ENCODE measurements around the gene POLD1. TPM values are rescaled to one million over a fixed set of nuclear protein-coding genes. Genes with fewer than 3 reads are reported as not detected.
"Not testable (repeated sequence)": the region's sequence is repeated elsewhere in the genome, so short reads cannot be mapped to it uniquely, and the experiment has no call there.

The POLD1 gene
- total and polyA plus RNA-seq, 4 donors, result 5.4 to 27.7 (median 20.1) TPM

DNA sequence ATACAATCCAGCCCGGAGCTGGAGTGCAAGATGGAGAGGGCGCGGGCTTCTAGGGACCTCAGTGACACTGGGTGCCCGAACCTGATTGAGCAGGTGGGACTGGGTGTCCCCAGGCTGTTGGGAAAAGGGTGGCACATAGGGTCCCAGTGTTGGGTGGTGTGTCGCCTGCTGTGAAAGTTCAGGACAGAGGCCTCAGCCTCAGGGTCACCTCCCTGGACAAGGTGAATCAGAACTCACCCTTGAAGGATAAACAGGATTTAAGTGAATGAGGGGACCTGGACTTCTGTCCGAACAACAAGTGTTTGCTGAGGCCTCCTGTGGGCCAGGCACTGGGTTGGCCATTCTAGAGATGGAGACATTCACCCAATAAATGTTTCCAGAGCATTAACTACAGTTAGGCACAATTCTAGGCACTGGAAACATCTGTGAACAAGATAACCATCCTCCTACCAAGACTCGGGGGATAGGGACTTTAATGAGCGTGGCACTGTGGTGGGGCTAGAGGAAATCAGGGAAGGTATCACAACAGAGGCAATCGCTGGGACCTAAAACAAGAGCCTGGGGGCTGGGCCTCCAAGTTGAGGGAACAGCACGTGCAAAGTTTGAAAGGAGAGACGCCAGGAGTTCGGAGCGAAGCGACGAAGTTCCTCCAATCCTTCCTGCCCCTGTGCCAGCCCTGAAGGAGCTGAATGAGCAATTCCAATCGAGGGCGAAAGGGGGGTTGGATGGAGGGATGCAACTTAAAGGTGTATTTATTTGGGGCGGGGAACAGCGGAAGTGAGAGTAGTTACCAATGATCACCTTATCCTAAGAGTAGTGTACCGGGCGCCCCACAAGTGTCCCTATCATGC is 921 bp upstream of the POLD1 start:
- H3K9me3 ChIP-seq (ENCODE audit: control insufficient read depth, low read length), result no peaks in the 10 kb centered on the region
- H3K27me3 ChIP-seq (ENCODE audit: control insufficient read depth in 1 of 2, insufficient read depth in 2 of 2, low read length in 1 of 2), result no peaks in the 10 kb centered on the region
- ATAC-seq (ENCODE audit: low FRiP score), result no peak
- H3K4me1 ChIP-seq (ENCODE audit: control insufficient read depth in 1 of 2, insufficient read depth in 2 of 2, low read length in 2 of 2), result no peaks in the 10 kb centered on the region
- WGBS, 2 donors, result 36 to 38% methylated on average over 21 of the region's 21 CpGs
- H3K36me3 ChIP-seq (ENCODE audit: control insufficient read depth in 1 of 2, insufficient read depth in 2 of 2, low read length in 1 of 2), result peaks cover 0 to 12% of the 10 kb centered on the region in 2 donors
- DNase-seq, result no peak
- no peak overlapping the region for H3K4me3 ChIP-seq (ENCODE audit: low read length in 2 of 2)
- peak overlapping the region in 1 of 2 donors; percentile 49 for H3K27ac ChIP-seq (ENCODE audit: low read depth in 1 of 2, low read length in 2 of 2)
- intact Hi-C loops (cut with DNase I), result no loop called here

DNA sequence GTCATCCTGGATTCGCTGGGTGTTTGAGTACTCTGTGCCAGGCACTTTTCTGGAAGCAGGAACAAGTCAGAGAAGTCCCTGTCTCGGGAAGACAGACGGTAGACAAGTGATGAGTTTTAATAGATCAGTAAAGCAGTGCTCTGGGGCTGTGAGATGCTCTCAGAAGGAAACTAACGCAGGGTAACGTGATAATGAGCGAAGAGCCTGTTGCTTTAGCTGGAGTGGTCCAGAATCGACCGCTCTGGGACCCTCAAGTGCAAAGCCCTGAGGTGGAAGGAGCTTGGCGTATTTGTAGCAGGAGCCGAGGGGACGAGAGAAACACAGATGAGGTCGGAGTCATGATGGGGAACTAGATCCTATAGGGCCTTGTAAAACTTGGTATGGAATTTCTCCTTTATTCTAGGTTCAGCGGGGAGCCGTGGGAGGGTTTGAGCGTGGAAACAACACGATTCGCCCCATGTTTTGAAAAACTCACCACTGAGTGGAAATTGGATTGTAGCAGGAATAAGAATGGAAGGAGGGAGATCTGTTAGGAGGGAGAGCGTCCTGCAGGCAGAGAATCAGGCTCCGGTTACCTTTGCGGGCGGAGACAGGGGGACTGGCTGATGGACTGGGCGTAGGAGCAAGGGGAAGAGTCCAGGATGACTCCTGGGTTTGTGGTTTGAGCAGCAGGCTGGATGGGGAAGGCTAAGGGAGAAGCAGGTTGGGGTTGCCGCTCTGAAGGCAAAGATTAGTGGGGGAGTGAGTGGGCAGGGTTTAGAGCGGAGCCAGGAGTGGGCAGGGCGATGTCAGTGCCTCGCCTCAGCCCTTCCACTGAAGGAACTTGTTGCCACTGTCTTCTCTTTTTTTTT is 763 bp downstream of the POLD1 start:
- Histone ChIP-seq H3K4me1 (ENCODE audit: control insufficient read depth in 1 of 2, insufficient read depth in 2 of 2, low read length in 2 of 2) (no peaks in the 10 kb centered on the region), H3K9me3 (ENCODE audit: control insufficient read depth, low read length) (no peaks in the 10 kb centered on the region), H3K4me3 (ENCODE audit: low read length in 2 of 2) (peak overlapping the region; percentile 20 to 39), H3K36me3 (ENCODE audit: control insufficient read depth in 1 of 2, insufficient read depth in 2 of 2, low read length in 1 of 2) (no peaks in the 10 kb centered on the region), H3K27me3 (ENCODE audit: control insufficient read depth in 1 of 2, insufficient read depth in 2 of 2, low read length in 1 of 2) (no peaks in the 10 kb centered on the region), H3K27ac (ENCODE audit: low read depth in 1 of 2, low read length in 2 of 2) (peak overlapping the region in 1 of 2 donors; percentile 64)
- DNase-seq, result no peak
- 10 to 12% methylated on average over 26 of the region's 26 CpGs for WGBS, 2 donors
- intact Hi-C loops (cut with DNase I), result no loop called here
- no peak for ATAC-seq (ENCODE audit: low FRiP score)

DNA sequence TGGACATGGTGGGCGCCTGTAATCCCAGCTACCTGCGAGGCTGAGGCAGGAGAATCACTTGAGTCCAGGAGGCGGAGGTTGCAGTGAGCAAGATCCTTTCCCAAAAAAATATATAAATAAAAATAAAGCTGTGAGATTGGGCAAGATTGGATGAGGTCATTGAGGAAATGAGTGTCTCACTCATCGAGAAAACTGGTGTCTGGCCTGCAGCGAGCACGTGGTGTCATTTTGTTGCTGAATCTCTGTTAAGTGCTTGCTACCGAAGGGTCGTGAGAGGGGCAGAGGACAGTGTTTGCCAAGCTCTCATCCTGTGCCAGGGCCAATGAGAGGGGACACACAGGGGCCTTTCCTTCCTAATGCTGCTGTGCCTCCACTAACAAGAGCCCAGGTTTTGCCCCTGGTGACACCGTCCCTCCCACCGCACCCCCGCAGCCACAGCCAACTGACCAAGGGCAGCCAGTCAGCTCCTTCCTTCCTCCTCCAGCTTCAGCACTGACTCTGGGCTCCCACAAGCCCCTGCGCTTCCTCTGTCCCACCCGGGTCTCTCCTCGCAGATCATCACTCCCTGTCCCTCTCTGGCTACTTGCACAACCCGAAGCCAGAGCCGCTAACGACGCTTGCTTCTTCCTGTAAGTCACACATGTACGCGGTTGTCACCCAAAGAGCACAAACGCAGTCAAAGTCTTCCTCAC is 3.2 kb downstream of the POLD1 start:
- no peaks in the 10 kb centered on the region for H3K36me3 ChIP-seq (ENCODE audit: control insufficient read depth in 1 of 2, insufficient read depth in 2 of 2, low read length in 1 of 2)
- DNase-seq, result peak in 1 of 2 donors; percentile 82
- H3K4me3 ChIP-seq (ENCODE audit: low read length in 2 of 2), result no peak overlapping the region
- WGBS, 2 donors, result 91% methylated on average over 21 of the region's 21 CpGs
- H3K9me3 ChIP-seq (ENCODE audit: control insufficient read depth, low read length), result no peaks in the 10 kb centered on the region
- H3K27ac ChIP-seq (ENCODE audit: low read depth in 1 of 2, low read length in 2 of 2), result no peak overlapping the region
- no peaks in the 10 kb centered on the region for H3K4me1 ChIP-seq (ENCODE audit: control insufficient read depth in 1 of 2, insufficient read depth in 2 of 2, low read length in 2 of 2)
- no peak for ATAC-seq (ENCODE audit: low FRiP score)
- intact Hi-C loops (cut with DNase I), result no loop called here
- no peaks in the 10 kb centered on the region for H3K27me3 ChIP-seq (ENCODE audit: control insufficient read depth in 1 of 2, insufficient read depth in 2 of 2, low read length in 1 of 2)

DNA sequence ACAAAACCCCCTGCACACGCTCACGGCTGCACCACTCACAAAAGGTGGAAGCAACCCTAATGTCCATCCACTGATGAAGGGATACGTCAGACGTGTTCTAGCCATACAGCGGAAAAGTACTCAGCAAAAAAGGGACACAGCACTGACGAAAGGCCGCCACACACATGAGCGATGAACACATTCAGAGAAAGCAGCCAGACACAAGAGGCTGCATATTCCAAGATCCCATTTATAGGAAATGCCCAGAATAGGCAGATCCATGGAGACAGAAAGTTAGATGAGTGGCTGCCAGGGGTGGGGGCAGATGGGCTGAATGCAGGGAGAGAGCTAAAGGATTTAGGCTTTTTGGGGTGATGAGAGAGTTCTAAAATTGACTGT is 3.7 kb downstream of the POLD1 start:
- Histone ChIP-seq H3K36me3 (ENCODE audit: control insufficient read depth in 1 of 2, insufficient read depth in 2 of 2, low read length in 1 of 2) (no peaks in the 10 kb centered on the region), H3K9me3 (ENCODE audit: control insufficient read depth, low read length) (no peaks in the 10 kb centered on the region), H3K27ac (ENCODE audit: low read depth in 1 of 2, low read length in 2 of 2) (no peak overlapping the region), H3K4me1 (ENCODE audit: control insufficient read depth in 1 of 2, insufficient read depth in 2 of 2, low read length in 2 of 2) (no peaks in the 10 kb centered on the region), H3K27me3 (ENCODE audit: control insufficient read depth in 1 of 2, insufficient read depth in 2 of 2, low read length in 1 of 2) (no peaks in the 10 kb centered on the region), H3K4me3 (ENCODE audit: low read length in 2 of 2) (no peak overlapping the region)
- no peak for DNase-seq
- intact Hi-C loops (cut with DNase I), result no loop called here
- ATAC-seq (ENCODE audit: low FRiP score), result no peak
- 94 to 95% methylated on average over 8 of the region's 8 CpGs for WGBS, 2 donors

DNA sequence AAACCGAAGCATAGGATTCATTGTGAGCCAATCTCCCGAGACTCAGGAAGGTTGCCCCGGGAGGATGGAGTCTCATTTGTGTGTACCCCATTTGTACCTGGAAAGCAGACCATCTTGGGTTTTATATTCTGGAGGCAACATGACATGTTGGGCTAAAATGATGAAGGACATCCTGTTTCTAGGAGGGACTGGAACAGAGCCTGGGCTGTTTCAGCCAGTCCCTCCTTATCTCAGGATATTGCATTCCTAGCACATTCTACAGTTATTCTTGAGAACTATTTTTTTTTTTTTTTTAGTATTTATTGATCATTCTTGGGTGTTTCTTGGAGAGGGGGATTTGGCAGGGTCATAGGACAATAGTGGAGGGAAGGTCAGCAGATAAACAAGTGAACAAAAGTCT is 6.1 kb downstream of the POLD1 start:
- ATAC-seq (ENCODE audit: low FRiP score); H3K4me3 ChIP-seq (ENCODE audit: low read length in 2 of 2); H3K36me3 ChIP-seq (ENCODE audit: control insufficient read depth in 1 of 2, insufficient read depth in 2 of 2, low read length in 1 of 2); intact Hi-C loops (cut with DNase I); H3K27me3 ChIP-seq (ENCODE audit: control insufficient read depth in 1 of 2, insufficient read depth in 2 of 2, low read length in 1 of 2); H3K27ac ChIP-seq (ENCODE audit: low read depth in 1 of 2, low read length in 2 of 2); DNase-seq; H3K4me1 ChIP-seq (ENCODE audit: control insufficient read depth in 1 of 2, insufficient read depth in 2 of 2, low read length in 2 of 2); H3K9me3 ChIP-seq (ENCODE audit: control insufficient read depth, low read length): not testable (repeated sequence)
- 79 to 86% methylated on average over 3 of the region's 3 CpGs for WGBS, 2 donors

DNA sequence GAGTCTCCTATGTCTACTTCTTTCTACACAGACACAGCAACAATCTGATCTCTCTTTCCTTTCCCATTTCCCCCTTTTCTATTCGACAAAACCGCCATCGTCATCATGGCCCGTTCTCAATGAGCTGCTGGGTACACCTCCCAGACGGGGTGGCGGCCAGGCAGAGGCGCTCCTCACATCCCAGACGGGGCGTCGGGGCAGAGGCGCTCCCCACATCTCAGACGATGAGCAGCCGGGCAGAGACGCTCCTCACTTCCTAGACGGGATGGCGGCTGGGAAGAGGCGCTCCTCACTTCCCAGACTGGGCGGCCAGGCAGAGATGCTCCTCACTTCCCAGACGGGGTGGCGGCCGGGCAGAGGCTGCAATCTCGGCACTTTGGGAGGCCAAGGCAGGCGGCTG is 6.8 kb downstream of the POLD1 start:
- ATAC-seq (ENCODE audit: low FRiP score); H3K27ac ChIP-seq (ENCODE audit: low read depth in 1 of 2, low read length in 2 of 2); H3K27me3 ChIP-seq (ENCODE audit: control insufficient read depth in 1 of 2, insufficient read depth in 2 of 2, low read length in 1 of 2); H3K4me3 ChIP-seq (ENCODE audit: low read length in 2 of 2); H3K36me3 ChIP-seq (ENCODE audit: control insufficient read depth in 1 of 2, insufficient read depth in 2 of 2, low read length in 1 of 2); H3K4me1 ChIP-seq (ENCODE audit: control insufficient read depth in 1 of 2, insufficient read depth in 2 of 2, low read length in 2 of 2); DNase-seq; intact Hi-C loops (cut with DNase I); H3K9me3 ChIP-seq (ENCODE audit: control insufficient read depth, low read length): not testable (repeated sequence)
- WGBS, 2 donors, result 96% methylated on average over 21 to 23 of the region's 23 CpGs

DNA sequence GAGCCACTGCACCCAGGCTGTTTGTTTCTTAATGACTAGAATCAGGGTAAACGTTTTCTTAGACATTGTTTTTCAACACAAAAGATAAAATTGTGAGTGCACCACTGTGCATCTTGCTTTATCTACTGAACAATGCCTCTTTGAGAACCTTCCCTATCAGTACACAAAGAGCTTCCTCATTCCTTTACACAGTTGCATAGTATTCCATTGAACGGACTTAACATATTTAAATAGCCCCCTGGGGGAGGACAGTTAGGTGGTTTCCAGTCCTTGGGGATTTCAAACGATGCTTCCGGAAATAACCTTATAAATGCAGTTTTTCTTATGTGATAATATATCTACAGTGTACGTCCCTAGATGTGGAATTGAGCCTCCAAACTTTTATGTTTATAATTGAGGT is 8.6 kb downstream of the POLD1 start:
- H3K9me3 ChIP-seq (ENCODE audit: control insufficient read depth, low read length), result no peaks in the 10 kb centered on the region
- ATAC-seq (ENCODE audit: low FRiP score) (no peak), DNase-seq (no peak)
- H3K27ac ChIP-seq (ENCODE audit: low read depth in 1 of 2, low read length in 2 of 2), result no peak overlapping the region
- no peak overlapping the region for H3K4me3 ChIP-seq (ENCODE audit: low read length in 2 of 2)
- H3K4me1 ChIP-seq (ENCODE audit: control insufficient read depth in 1 of 2, insufficient read depth in 2 of 2, low read length in 2 of 2), result no peaks in the 10 kb centered on the region
- WGBS, 2 donors, result 92 to 95% methylated on average over 5 of the region's 5 CpGs
- intact Hi-C loops (cut with DNase I), result no loop called here
- H3K36me3 ChIP-seq (ENCODE audit: control insufficient read depth in 1 of 2, insufficient read depth in 2 of 2, low read length in 1 of 2), result no peaks in the 10 kb centered on the region
- H3K27me3 ChIP-seq (ENCODE audit: control insufficient read depth in 1 of 2, insufficient read depth in 2 of 2, low read length in 1 of 2), result no peaks in the 10 kb centered on the region

DNA sequence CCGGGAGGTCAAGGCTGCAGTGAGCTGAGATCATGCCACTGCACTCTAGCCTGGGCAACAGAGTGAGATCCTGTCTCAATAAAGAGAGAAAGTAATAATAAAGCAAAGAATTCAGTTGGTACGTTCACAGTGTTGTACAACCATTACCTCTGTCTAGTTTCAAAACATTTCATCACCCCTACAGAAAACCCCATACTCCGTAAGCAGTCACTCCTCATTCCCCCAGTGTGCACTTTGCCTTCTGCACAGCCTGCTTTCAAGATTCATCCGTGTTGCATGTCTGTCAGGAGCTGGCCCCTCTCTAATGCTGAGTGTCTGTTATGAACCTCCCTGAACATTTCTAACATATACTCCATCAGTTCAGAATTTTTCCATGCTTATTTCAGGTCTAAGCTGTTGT is 9.4 kb downstream of the POLD1 start:
- Histone ChIP-seq H3K36me3 (ENCODE audit: control insufficient read depth in 1 of 2, insufficient read depth in 2 of 2, low read length in 1 of 2) (no peaks in the 10 kb centered on the region), H3K4me3 (ENCODE audit: low read length in 2 of 2) (no peak overlapping the region), H3K27ac (ENCODE audit: low read depth in 1 of 2, low read length in 2 of 2) (no peak overlapping the region), H3K4me1 (ENCODE audit: control insufficient read depth in 1 of 2, insufficient read depth in 2 of 2, low read length in 2 of 2) (no peaks in the 10 kb centered on the region), H3K27me3 (ENCODE audit: control insufficient read depth in 1 of 2, insufficient read depth in 2 of 2, low read length in 1 of 2) (no peaks in the 10 kb centered on the region), H3K9me3 (ENCODE audit: control insufficient read depth, low read length) (no peaks in the 10 kb centered on the region)
- ATAC-seq (ENCODE audit: low FRiP score) (no peak), DNase-seq (no peak)
- 89 to 90% methylated on average over 4 of the region's 4 CpGs for WGBS, 2 donors
- intact Hi-C loops (cut with DNase I), result no loop called here

All from aorta (tissue), 5 donors.